ENCODE data around the gene RXRB. TPM values are rescaled to one million over a fixed set of nuclear protein-coding genes. Genes with fewer than 3 reads are reported as not detected.

The RXRB gene
- total RNA-seq, 1 experiment from 2014 or later = 30.4 TPM

DNA sequence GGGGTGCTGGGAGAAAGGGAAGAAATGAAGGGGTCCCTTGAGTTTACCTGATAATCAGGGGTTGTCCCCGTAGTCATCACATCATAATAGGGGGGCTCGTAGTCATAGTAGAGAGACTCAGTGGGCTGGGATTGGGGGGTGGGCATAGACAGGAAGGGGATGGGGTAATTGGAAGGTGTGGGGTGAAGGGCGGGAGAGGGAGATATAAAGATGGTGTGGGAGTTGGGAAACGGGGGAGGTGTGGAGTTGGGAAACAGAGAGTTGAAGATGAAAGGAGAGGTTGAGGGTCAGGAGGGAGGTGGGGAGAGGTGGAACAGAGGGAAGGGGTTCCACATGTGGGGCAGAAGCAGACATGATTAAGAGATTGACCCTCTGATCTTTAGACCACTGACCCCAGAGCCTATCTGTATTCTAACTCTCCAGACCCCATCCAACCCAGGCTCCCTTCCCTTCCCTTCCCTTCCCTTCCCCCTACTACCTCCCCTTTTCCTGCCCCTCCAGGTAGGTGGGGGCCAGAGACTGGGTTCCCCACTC, 14.7 kb downstream of the RXRB start:
- Histone ChIP-seq H3K27me3 (replicated peaks; ENCODE audit: control insufficient read depth, insufficient read depth, low read length) (no peaks in the 10 kb centered on the region), H3K4me3 (ENCODE audit: low read depth, low read length) (no peak overlapping the region), H3K36me3 (ENCODE audit: control insufficient read depth, insufficient read depth, low read length) (no peaks in the 10 kb centered on the region), H3K9me3 (no peaks in the 10 kb centered on the region), H3K4me1 (no peaks in the 10 kb centered on the region)
- no peak for DNase-seq
- CTCF ChIA-PET = no interaction called here
- Mint-ChIP-seq H3K4me3 (ENCODE audit: unreplicated experiment) (no peak overlapping the region), H3K9me3 (ENCODE audit: unreplicated experiment) (peaks cover 22% of the 10 kb centered on the region), H3K27me3 (ENCODE audit: insufficient read depth, unreplicated experiment) (peaks cover 11% of the 10 kb centered on the region), H3K4me1 (ENCODE audit: low read depth, unreplicated experiment) (no peaks in the 10 kb centered on the region), H3K36me3 (ENCODE audit: insufficient read depth, unreplicated experiment) (no peaks in the 10 kb centered on the region), H3K27ac (ENCODE audit: unreplicated experiment) (no peak overlapping the region)
- TF ChIP-seq, protein P1, sequence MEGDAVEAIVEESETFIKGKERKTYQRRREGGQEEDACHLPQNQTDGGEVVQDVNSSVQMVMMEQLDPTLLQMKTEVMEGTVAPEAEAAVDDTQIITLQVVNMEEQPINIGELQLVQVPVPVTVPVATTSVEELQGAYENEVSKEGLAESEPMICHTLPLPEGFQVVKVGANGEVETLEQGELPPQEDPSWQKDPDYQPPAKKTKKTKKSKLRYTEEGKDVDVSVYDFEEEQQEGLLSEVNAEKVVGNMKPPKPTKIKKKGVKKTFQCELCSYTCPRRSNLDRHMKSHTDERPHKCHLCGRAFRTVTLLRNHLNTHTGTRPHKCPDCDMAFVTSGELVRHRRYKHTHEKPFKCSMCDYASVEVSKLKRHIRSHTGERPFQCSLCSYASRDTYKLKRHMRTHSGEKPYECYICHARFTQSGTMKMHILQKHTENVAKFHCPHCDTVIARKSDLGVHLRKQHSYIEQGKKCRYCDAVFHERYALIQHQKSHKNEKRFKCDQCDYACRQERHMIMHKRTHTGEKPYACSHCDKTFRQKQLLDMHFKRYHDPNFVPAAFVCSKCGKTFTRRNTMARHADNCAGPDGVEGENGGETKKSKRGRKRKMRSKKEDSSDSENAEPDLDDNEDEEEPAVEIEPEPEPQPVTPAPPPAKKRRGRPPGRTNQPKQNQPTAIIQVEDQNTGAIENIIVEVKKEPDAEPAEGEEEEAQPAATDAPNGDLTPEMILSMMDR (IDR thresholded peaks at IDR 0.05; ENCODE audit: insufficient read depth in 1 of 2, low read depth in 1 of 2, low read length in 1 of 2, severe bottlenecking in 1 of 2, unreplicated experiment in 1 of 2) = no peak
- intact Hi-C loops (cut with micrococcal nuclease; ENCODE audit: unreplicated experiment) = no loop called here
- POLR2A ChIA-PET = no interaction called here
- no TSS peak for BruUV-seq (replicated peaks)

DNA sequence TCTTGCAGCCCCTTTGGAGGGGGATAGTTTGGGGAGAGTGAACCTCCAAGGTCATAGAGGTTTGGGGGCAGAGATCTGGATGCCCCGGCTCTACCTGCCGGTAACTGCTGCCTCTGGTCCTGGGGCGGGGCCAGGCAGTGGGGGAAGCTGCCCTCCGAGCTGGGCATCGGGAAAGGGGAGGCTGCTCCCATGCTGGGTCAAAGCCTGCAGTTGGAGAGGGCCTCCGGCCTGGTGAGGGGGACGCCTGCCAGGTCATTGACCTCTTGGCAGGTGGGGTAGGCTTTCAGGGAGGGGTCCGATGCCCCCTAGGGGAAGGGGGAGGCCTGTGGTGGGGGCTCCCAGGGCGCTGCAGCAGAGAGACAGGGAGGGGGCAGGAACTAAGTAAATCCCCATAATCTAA, 15.3 kb downstream of the RXRB start:
- H3K36me3 Mint-ChIP-seq (ENCODE audit: insufficient read depth, unreplicated experiment) = no peaks in the 10 kb centered on the region
- Histone ChIP-seq H3K27me3 (replicated peaks; ENCODE audit: control insufficient read depth, insufficient read depth, low read length) (no peaks in the 10 kb centered on the region), H3K4me3 (ENCODE audit: low read depth, low read length) (no peak overlapping the region), H3K36me3 (ENCODE audit: control insufficient read depth, insufficient read depth, low read length) (no peaks in the 10 kb centered on the region), H3K9me3 (no peaks in the 10 kb centered on the region), H3K4me1 (no peaks in the 10 kb centered on the region)
- H3K4me1 Mint-ChIP-seq (ENCODE audit: low read depth, unreplicated experiment) = no peaks in the 10 kb centered on the region
- DNase-seq = no peak
- TF ChIP-seq, protein P1 (IDR thresholded peaks at IDR 0.05; ENCODE audit: insufficient read depth in 1 of 2, low read depth in 1 of 2, low read length in 1 of 2, severe bottlenecking in 1 of 2, unreplicated experiment in 1 of 2) = no peak
- intact Hi-C loops (cut with micrococcal nuclease; ENCODE audit: unreplicated experiment) = no loop called here
- H3K27ac Mint-ChIP-seq (ENCODE audit: unreplicated experiment) = no peak overlapping the region
- POLR2A ChIA-PET = no interaction called here
- H3K27me3 Mint-ChIP-seq (ENCODE audit: insufficient read depth, unreplicated experiment) = peaks cover 11% of the 10 kb centered on the region
- H3K9me3 Mint-ChIP-seq (ENCODE audit: unreplicated experiment) = peaks cover 22% of the 10 kb centered on the region
- H3K4me3 Mint-ChIP-seq (ENCODE audit: unreplicated experiment) = no peak overlapping the region
- CTCF ChIA-PET = no interaction called here
- no TSS peak for BruUV-seq (replicated peaks)

DNA sequence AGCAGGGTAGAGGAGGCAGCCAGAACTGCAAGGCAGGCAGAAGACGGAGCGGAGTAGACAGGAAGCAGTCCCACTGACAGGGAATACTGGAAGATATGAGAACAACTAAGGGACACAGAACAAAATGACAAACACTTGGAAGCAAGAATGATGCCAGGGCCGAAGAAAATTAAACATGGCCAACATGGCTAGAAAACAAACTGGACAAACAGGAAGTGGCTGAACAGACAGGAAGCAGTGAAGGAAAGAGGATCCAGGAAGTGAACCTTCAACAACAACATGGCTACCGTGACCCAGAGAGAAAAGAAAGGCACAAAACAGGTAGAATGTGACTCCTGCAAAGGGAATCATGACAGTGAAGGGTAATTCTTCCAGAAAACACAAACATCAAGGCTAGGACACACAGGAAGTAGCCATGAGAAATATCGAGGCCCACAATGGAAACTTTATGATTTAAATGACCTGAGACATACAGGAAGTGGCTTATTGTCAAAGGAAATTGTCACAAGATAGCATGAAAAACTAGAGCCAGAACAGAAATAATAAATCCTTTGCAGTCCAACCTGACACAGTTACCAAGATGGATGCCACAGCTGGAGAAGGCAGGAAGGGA, 17.3 kb downstream of the RXRB start:
- ChIA-PET POLR2A (no interaction called here), CTCF (interaction anchor here (0.6 kb wide), 1 partner anchor 17 kb away, joined by 5 read pairs; no protein-coding TSS in a partner anchor)
- H3K9me3 ChIP-seq = no peaks in the 10 kb centered on the region
- no peaks in the 10 kb centered on the region for H3K36me3 ChIP-seq (ENCODE audit: control insufficient read depth, insufficient read depth, low read length)
- Mint-ChIP-seq H3K36me3 (ENCODE audit: insufficient read depth, unreplicated experiment) (no peaks in the 10 kb centered on the region), H3K27me3 (ENCODE audit: insufficient read depth, unreplicated experiment) (peaks cover 10% of the 10 kb centered on the region), H3K27ac (ENCODE audit: unreplicated experiment) (peak overlapping the region; percentile 29), H3K4me1 (ENCODE audit: low read depth, unreplicated experiment) (no peaks in the 10 kb centered on the region), H3K4me3 (ENCODE audit: unreplicated experiment) (no peak overlapping the region), H3K9me3 (ENCODE audit: unreplicated experiment) (peaks cover 22% of the 10 kb centered on the region)
- BruUV-seq (replicated peaks) = no TSS peak
- intact Hi-C loops (cut with micrococcal nuclease; ENCODE audit: unreplicated experiment) = no loop called here
- TF ChIP-seq, protein P1 (IDR thresholded peaks at IDR 0.05; ENCODE audit: insufficient read depth in 1 of 2, low read depth in 1 of 2, low read length in 1 of 2, severe bottlenecking in 1 of 2, unreplicated experiment in 1 of 2) = no peak
- no peak overlapping the region for H3K4me3 ChIP-seq (ENCODE audit: low read depth, low read length)
- no peaks in the 10 kb centered on the region for H3K27me3 ChIP-seq (replicated peaks; ENCODE audit: control insufficient read depth, insufficient read depth, low read length)
- no peaks in the 10 kb centered on the region for H3K4me1 ChIP-seq
- no peak for DNase-seq
